SHP77 treated with DMSO at 0.1 percent for 48 hours (cell line): ENCODE results near the gene TTK.
"Not testable (repeated sequence)": the region's sequence is repeated elsewhere in the genome, so short reads cannot be mapped to it uniquely, and the experiment has no call there.

Experiments
- DNase-seq: peaks from one replicate; lab custom pipeline; 2025; lab: John Stamatoyannopoulos, UW

Gene TTK

DNA sequence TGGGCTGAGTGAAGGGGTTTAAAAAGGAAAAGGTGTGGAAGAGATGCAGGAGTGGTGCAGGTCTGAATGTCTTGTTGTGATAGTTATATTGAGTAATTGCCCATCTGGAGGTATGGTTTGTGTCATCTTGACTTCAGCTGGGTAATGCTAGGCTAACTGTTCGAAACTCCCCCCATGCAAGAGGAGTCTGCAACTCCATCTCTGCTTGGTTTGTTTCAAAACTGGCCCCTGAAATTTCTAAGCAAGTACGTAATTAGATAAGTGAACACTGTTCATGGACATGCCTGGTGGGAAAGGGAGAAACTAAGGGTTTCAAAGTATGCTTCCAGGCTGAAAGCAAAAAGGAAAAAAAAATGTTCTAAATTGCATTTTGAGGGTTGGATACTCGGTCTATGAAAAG lies 17.1 kb downstream of the TTK start:
- DNase-seq = no peak

DNA sequence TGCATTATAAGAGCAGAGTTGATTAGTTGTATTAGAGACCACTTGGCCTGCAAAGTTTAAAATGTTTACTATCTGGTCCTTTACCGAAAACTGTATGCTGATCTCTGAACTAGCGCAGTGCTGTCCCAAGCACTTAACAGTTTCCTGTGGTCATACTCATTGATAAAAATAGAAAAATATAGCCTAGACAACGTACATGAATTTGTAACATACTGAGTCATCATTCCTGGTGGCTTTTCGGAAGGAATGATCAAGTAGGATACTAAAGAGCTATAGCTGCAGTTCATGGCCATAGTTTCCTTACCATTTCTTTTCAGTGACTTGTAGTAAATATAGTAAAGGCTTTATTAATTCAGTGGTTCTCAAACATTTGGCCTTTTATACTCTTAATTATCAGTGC lies 18.4 kb downstream of the TTK start:
- DNase-seq = no peak

DNA sequence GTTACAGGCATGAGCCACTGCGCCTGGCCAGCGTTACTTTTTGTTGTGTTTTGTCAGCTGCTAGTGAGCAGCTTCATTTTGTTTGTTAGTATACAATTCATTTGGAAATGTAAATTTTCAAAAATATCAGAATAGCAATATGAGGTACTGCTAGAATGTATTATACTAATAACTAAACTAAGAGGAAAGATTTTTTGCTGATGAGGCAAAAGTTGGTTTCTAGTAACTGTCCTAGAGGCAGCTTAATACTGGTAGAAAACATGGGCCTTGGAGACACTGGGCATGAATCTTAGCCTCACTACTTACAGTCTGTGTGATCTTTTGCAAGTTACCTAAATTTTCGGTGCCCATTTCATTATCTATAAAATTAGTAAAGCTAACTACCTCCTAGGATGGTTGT lies 24.1 kb downstream of the TTK start:
- DNase-seq = no peak

DNA sequence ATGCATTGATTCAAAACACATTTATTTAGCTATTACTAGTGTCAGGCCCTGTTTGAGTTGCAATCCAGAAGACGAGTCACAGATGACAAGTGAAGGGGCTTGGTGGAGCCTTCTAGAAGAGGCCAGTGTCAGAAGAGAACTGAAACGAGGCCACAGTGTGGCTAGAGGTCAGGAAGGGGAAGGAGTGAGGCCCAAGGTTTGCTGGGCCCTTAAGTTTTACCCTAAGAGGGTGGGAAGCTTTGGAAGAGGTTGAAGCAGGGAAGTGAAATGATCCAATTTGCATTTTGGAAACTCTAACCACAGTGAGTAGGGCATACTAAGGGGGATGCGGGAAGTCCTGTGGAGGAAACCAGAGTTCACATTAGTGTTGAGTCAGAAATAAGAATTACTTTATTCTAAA lies 25.0 kb downstream of the TTK start:
- DNase-seq = no peak

DNA sequence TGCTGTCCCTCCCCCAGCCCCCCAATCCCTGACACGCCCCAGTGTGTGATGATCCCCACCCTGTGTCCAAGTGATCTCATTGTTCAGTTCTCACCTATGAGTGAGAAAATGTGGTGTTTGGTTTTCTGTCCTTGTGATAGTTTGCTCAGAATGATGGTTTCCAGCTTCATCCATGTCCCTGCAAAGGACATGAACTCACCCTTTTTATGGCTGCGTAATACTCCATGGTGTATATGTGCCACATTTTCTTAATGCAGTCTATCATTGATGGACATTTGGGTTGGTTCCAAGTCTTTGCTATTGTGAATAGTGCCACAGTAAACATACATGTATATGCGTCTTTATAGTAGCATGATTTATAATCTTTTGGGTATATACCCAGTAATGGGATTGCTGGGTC lies 43.8 kb downstream of the TTK start:
- not testable (repeated sequence) for DNase-seq

DNA sequence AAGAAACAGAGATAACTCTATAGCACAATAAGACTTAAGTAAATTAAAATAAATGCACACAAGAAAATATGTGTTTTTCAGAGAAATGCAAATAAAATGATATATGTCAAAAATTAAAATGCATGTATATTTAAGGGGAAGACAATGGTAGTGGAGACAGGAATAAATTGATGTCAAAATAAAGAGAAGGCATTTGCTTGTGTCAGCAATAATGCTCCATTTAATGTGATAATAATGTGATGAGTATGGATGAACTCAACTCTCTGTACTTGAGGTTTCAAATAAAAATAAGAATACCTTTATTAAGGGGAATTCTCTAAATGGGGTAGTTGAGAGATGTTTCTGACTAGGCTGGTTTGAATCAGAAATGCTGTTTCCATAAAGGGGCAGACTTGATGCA lies 56.3 kb downstream of the TTK start:
- no peak for DNase-seq

DNA sequence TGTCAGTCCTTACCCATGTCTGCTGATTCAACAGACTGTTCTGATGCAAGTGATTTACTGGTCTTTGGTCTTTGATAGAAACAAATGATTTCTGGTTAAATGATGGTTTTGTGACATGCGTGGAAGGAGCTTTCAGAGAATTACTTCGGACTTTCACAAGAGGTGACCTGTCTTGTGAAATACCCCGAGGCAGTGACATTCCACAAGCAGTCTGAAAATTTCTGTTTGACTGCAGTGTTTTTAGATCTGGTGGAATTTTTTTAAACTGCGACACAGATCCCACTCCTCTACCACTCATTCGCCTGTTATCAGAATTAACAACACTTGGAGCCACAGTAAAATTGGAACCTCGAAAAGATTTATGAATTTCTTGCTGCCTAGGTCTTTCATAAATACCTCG lies 63.7 kb downstream of the TTK start:
- DNase-seq = not testable (repeated sequence)

DNA sequence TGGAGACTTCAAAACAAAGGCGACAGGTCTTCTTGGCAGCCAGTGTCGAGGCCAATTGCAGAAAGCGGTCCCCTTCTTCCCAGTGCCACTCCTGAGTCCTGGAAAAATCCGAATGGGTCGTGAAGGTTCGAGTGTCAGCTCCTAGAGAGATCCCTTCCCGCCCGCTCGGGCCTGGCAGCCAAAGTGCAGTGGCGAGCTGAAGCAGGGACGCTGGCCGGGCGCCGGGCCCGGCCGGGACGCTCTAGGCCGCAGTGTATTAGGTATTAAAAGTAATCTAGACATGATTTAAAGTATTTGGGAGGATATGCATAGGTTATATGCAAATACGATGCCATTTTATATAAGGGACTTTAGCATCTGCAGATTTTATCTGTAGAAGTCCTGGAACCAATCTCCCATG lies 66.0 kb downstream of the TTK start:
- not testable (repeated sequence) for DNase-seq

DNA sequence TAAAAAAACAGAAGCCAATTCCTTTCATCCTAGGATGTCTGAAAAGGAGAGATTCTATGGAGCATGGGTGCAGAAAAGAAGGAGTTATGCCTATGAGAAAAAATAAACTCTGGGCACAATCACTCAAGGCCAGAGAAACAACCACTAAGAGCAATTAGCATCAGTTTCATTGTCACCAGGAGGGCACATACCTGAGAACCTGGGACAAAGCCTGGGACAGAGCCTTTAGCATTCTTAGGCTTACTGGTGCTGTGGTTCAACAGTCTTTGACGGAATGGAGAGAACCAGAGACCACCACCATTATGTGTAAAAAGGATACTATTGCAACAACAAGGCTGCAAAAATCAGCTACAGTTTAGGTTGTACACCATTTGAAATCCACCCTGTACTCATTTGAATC lies 72.6 kb downstream of the TTK start:
- no peak for DNase-seq

DNA sequence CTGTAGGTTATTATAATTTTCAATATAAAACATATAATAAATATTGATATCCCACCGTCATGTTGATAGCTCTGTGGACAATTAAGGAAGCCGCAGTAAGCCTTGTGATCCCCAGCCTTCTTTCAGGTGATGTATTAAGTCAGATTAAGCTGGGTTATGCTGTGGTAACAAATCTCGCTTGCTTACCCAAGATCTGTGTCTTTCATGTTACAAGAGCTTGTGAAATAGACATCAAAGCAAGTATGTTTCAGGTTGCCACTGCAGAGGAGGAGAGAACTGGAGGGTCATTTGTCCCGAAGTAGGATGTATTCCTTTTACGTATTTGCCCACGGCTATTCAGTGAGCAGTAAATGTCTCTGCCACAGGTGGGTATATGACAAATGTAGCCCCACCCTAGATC lies 84.2 kb downstream of the TTK start:
- no peak for DNase-seq

DNA sequence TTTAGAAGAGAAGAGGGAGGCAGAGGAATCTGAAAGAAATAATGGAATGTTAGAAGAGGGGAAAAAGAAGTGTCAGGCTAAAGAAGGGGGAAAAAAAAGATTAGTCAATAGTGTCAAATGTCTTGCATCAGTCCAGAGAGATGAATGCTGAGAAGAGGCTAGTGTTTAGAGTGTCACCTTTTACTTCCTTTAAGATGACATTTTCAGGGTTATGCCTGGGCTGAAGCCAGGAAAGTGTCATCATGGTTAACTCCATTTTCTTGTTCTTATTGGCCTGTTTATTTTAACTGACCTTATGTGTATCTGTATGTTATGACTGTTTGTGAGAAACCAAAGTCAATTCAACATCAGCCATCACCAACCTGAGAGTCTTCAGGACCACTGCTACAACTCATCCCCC lies 87.1 kb downstream of the TTK start:
- DNase-seq = no peak
